ENCODE measurements around the gene CHST11.

DNA sequence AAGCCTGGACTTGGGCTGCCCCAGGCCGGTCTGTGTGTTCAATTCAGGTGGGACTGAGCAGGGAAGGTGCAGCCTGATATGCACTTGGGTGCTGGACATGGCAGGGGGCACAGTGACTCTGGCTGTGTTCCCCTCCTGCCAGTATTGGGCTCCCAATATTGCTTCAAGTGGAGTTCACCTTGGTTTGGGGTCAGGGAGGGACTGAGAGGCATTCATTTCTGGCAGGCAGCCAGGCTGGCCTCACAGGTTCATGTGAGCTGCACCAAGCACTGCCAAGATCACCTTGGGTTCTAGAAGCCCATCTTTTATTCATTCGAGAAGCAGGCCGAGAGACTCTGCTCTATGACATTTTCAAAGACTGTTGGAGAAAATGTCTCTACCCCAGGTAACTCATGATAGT lies 245.0 kb downstream of the CHST11 start:
- TF ChIP-seq POLR2A (IDR thresholded peaks at IDR 0.05) = no peak
- TF ChIP-seq EP300 (IDR thresholded peaks at IDR 0.05) = no peak
- TF ChIP-seq, protein P1, sequence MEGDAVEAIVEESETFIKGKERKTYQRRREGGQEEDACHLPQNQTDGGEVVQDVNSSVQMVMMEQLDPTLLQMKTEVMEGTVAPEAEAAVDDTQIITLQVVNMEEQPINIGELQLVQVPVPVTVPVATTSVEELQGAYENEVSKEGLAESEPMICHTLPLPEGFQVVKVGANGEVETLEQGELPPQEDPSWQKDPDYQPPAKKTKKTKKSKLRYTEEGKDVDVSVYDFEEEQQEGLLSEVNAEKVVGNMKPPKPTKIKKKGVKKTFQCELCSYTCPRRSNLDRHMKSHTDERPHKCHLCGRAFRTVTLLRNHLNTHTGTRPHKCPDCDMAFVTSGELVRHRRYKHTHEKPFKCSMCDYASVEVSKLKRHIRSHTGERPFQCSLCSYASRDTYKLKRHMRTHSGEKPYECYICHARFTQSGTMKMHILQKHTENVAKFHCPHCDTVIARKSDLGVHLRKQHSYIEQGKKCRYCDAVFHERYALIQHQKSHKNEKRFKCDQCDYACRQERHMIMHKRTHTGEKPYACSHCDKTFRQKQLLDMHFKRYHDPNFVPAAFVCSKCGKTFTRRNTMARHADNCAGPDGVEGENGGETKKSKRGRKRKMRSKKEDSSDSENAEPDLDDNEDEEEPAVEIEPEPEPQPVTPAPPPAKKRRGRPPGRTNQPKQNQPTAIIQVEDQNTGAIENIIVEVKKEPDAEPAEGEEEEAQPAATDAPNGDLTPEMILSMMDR (IDR thresholded peaks at IDR 0.05) = no peak

Measured in sigmoid colon (tissue), 4 donors.